ENCODE measurements around the gene CEP63. TPM values are rescaled to one million over a fixed set of nuclear protein-coding genes. Genes with fewer than 3 reads are reported as not detected.

CEP63 gene
- total and polyA plus RNA-seq, 2 of the 8 experiments (the other 6 are each of a cell fraction or from before 2014, with no cell fraction given): 5.3 to 18.2 TPM

- TF ChIP-seq KDM4A (IDR thresholded peaks at IDR 0.05; ENCODE audit: low read depth, low read length, severe bottlenecking) (no peak), TEAD4 (IDR thresholded peaks at IDR 0.05; ENCODE audit: low read depth, low read length) (no peak), RAD21 (IDR thresholded peaks at IDR 0.05 in 1 of 2, conservative IDR thresholded peaks at IDR 0.05 in 1 of 2; ENCODE audit: low read depth in 2 of 2, low read length in 2 of 2) (no peak)
These were observed 31.0 kb downstream of the CEP63 start (continued) for GRCh38 chr3:134516905-134517304.

Data from H1 (cell line).